Ramos (cell line): ENCODE results near the gene ZFHX2.
"Not testable (repeated sequence)": the region's sequence is repeated elsewhere in the genome, so short reads cannot be mapped to it uniquely, and the experiment has no call there.

Experiments
- in situ Hi-C: fragments of 300-500 bp; cut with MboI; formaldehyde crosslinking; loops from one replicate; pipeline ENCODE4 v1.14.3; 2022; ENCODE audit warnings: low sequenced_read_pairs; ENCODE audit not compliant: unreplicated experiment

Gene ZFHX2

DNA sequence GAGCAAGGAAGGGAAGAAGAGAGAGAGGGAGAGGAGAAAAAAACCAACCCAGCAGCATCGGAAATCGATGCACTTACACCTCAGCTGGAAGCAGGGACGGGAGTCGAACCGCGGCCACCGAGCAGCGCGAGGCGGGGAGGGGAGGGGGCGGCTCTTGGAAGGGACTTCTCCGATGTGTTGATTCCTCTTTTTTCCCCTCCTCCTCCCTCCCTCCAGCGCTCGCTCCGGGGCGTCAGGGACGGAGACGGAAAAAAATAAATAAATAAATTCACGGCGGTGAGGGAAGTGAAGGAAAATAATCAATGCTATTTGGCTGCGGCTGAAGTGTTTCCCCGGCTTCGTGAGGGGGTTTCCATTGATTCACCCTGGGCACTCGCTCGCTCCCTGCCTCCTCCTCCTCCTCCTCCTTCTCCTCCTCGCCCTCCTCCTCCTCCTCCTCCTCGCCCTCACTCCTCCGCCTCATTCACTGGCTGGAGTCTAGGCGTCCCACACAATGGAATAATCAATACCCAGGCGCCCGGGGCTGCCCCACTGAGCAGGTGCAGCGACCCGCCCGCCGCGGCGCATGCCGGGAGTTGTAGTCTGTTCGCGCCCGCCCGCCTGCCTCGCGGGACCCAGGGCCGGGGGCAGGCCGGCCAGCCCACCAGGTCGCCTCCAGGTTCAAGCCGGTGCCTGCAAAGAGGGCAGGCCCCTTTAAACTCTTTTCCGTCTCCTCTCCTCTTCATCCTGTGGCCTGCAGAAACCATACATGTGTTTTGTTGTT is at the start of gene ZFHX2:
Gene ZFHX2, minus strand, starts transcription at position 500 of the 763 bp plus-strand sequence. CDS start 16,440 bp downstream, outside the sequence.
- in situ Hi-C loops: loop anchor here (10.0 kb wide), 1 partner anchor 227 kb away; the partner anchor contains the start of gene PABPN1

DNA sequence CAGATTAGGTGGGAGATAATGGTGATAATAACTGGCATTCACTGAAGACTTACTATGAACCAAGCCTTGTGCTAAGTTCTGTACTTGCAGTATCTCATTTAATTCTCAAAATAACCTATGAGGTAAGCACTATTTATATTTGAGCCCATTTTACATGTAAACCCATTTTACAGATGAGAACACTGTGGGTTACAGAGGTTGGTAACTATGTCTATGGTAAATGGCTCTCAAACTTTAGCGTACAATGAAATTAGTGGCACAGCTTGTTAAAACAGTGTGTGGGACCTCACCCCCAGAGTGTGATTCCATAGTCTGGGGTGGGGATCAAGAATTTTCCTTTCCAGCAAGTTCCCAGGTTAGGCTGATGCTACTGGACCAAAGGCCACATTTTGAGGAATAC is 49.2 kb upstream of the ZFHX2 start:
- in situ Hi-C loops: no loop called here

- in situ Hi-C loops: no loop called here
Observed at GRCh38 chr14:23600322-23600707, 48.8 kb upstream of the ZFHX2 start.

DNA sequence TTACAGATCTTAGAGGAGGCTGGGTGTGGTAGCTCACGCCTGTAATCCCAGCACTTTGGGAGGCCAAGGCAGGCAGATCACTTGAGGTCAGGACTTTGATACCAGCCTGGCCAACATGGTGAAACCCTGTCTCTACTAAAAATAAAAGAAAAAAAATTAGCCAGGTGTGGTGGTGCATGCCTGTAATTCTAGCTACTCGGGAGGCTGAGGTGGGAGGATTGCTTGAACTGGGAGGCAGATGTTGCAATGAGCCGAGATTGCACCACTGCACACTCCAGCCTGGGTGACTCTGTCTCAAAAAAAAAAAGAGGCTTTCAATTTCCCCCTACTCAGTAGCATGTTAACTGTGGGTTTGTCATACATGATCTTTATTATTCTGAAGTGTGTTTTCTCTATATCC is 42.6 kb upstream of the ZFHX2 start:
- in situ Hi-C loops: not testable (repeated sequence)

- in situ Hi-C loops: no loop called here
Observed at GRCh38 chr14:23590198-23590597, 38.6 kb upstream of the ZFHX2 start.

DNA sequence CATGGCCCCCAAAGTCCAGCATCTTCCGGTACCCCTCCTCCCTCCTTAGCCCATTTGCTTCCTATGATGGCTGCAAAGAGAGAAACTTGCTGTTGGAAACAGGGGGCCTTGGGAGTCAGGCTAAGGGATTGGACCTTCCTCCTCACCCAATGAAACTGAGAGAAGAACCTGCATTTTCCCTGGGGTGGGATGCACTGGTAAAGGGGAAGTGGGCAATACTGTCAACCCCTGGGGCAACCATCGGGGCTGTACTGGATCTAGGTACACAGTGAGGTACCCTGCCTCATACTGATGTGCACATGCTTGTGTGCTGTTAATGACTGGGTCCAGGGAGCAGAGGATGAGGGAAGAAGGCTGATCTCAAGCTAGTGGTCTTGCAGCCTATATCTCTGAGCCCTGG is 38.0 kb upstream of the ZFHX2 start:
- in situ Hi-C loops: no loop called here

DNA sequence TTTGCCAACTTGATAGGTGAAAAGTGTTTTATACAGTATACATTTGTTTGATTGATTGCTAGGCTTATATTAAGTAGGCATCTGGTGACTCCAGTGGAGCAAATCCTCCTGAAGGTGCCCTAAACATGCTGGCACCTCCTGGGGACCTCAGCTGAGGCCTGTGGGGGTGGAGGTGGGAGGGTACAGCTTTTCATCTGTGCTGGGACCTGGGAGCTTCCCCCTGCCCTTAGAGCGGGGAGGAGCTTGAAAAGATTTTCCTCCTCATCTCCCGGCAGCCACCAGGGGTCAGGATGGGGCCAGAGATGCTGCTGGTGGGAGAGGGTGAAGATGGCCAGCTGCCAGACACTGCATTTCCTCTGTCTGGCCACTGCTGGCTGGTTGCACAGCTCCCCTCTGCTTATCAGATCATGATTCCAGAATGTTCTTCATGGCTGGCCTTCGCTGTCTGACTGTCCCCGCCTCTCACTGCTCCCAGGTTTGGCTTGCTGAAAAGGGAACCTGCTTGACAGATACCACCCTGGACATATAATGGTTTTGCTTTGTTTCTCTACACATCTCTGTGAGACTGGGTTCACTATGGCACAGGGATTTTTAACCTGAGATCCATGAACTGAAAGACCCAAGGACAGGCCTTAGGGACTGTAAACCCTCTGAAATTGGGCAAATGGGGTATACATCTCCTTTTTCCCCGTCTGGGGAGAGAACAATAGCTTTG is 37.5 kb upstream of the ZFHX2 start:
- in situ Hi-C loops: no loop called here

DNA sequence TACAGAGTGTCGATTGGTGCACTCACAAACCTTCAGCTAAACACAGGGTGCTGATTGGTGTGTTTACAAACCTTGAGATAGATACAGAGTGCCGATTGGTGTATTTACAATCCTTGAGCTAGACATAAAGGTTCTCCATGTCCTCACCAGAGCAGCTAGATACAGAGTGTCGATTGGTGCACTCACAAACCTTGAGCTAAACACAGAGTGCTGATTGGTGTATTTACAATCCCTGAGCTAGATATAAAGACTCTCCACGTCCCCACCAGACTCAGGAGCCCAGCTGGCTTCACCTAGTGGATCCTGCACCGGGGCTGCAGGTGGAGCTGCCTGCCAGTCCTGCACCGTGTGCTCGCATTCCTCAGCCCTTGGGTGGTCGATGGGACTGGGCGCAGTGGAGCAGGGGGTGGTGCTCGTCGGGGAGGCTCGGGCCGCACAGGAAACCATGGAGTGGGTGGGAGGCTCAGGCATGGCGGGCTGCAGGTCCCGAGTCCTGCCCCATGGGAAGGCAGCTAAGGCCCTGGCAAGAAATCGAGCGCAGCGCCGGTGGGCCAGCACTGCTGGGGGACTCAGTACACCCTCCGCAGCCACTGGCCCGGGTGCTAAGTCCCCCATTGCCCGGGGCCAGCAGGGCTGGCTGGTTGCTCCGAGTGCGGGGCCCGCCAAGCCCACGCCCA is 33.1 kb upstream of the ZFHX2 start:
- in situ Hi-C loops: not testable (repeated sequence)

GRCh38 chr14:23583761-23584526 is 32.4 kb upstream of the ZFHX2 start:
- in situ Hi-C loops: not testable (repeated sequence)

- in situ Hi-C loops: no loop called here
Observed at GRCh38 chr14:23582906-23583760, 31.6 kb upstream of the ZFHX2 start.

DNA sequence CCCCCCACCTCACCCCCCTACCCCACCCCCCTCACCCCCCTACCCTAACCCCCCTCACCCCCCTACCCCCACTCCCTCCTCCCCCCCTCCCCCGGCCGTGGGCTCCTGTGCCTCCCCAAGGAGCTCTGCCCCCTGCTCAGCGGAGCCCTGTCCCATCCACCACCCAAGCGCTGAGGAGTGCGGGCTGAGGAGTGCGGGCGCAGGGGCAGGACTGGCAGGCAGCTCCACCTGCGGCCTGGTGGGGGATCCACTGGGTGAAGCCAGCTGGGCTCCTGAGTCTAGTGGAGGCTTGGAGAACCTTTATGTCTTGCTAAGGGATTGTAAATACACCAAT is 29.4 kb upstream of the ZFHX2 start:
- in situ Hi-C loops: no loop called here

GRCh38 chr14:23580152-23580926 is 28.8 kb upstream of the ZFHX2 start:
- in situ Hi-C loops: no loop called here

GRCh38 chr14:23579739-23580138 is 28.2 kb upstream of the ZFHX2 start:
- in situ Hi-C loops: no loop called here

GRCh38 chr14:23579311-23579630 is 27.7 kb upstream of the ZFHX2 start:
- in situ Hi-C loops: no loop called here

- in situ Hi-C loops: no loop called here
Observed at GRCh38 chr14:23578560-23579310, 27.2 kb upstream of the ZFHX2 start, which contains the start of gene JPH4. JPH4 (minus strand) TSS chr14:23578790; CDS start chr14:23577453, 1,337 bp downstream.

- in situ Hi-C loops: no loop called here
Observed at GRCh38 chr14:23577710-23578392, 26.3 kb upstream of the ZFHX2 start.

DNA sequence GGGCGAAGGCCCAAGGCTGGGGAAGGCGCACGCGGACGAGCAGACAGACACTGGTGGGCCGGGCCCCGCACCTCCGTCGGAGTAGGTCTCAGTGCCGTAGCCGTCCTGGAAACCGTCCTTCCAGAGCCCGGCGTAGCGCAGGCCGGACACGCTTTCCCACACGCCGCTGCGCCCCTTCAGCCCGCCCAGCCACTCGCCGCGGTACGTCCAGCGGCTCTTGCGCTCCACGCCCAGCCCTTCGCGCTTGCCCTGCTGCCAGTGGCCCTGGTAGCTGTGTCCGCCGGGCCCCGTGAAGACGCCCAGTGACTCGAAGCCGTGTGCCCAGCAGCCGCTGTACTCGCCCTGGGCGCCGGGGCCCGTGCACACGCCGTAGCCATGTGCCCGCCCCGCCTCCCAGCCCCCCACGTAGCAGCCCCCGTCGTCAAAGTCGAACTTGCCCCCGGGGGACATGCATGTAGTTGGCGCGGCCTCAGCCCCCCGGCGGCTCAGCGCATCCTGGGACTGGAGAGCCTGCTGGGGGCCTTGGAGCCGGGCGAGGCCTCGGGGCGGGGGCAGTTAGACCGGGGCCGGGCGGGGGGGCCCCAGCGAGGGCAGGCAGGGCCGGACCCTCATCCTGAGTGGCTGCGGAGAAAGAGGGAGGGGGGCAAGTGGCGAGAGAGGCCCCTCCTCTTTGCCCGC is 25.6 kb upstream of the ZFHX2 start:
- in situ Hi-C loops: no loop called here
